DOHH2 (cell line): ENCODE data around the gene PDHX.

Experiments used
- CTCF ChIP-seq: fragments of 200-600 bp; sonication (generic); IDR thresholded peaks from one replicate; pipeline ENCODE4 v1.5.1; 2014; ENCODE audit warnings: antibody characterized with exemption, mild to moderate bottlenecking, low read depth, low read length; ENCODE audit not compliant: poor library complexity, severe bottlenecking
- EZH2phosphoT487 ChIP-seq: fragments of 200-600 bp; sonication (generic); IDR thresholded peaks from 2 replicates; pipeline ENCODE4 v1.6.1; 2017; ENCODE audit warnings: borderline replicate concordance, mild to moderate bottlenecking, antibody characterized with exemption, low read length, moderate library complexity, mixed read lengths

- TF ChIP-seq CTCF (no peak), EZH2phosphoT487 (no peak)
Observed at GRCh38 chr11:34921156-34921555, 4.7 kb downstream of the PDHX start.
